DMS153 (cell line): Measurements from ENCODE around the gene ARHGAP29.

ENCODE experiments used
- DNase-seq: peaks from one replicate; lab custom pipeline; 2025; lab: John Stamatoyannopoulos, UW

The ARHGAP29 gene, protein sequence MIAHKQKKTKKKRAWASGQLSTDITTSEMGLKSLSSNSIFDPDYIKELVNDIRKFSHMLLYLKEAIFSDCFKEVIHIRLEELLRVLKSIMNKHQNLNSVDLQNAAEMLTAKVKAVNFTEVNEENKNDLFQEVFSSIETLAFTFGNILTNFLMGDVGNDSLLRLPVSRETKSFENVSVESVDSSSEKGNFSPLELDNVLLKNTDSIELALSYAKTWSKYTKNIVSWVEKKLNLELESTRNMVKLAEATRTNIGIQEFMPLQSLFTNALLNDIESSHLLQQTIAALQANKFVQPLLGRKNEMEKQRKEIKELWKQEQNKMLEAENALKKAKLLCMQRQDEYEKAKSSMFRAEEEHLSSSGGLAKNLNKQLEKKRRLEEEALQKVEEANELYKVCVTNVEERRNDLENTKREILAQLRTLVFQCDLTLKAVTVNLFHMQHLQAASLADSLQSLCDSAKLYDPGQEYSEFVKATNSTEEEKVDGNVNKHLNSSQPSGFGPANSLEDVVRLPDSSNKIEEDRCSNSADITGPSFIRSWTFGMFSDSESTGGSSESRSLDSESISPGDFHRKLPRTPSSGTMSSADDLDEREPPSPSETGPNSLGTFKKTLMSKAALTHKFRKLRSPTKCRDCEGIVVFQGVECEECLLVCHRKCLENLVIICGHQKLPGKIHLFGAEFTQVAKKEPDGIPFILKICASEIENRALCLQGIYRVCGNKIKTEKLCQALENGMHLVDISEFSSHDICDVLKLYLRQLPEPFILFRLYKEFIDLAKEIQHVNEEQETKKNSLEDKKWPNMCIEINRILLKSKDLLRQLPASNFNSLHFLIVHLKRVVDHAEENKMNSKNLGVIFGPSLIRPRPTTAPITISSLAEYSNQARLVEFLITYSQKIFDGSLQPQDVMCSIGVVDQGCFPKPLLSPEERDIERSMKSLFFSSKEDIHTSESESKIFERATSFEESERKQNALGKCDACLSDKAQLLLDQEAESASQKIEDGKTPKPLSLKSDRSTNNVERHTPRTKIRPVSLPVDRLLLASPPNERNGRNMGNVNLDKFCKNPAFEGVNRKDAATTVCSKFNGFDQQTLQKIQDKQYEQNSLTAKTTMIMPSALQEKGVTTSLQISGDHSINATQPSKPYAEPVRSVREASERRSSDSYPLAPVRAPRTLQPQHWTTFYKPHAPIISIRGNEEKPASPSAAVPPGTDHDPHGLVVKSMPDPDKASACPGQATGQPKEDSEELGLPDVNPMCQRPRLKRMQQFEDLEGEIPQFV

DNA sequence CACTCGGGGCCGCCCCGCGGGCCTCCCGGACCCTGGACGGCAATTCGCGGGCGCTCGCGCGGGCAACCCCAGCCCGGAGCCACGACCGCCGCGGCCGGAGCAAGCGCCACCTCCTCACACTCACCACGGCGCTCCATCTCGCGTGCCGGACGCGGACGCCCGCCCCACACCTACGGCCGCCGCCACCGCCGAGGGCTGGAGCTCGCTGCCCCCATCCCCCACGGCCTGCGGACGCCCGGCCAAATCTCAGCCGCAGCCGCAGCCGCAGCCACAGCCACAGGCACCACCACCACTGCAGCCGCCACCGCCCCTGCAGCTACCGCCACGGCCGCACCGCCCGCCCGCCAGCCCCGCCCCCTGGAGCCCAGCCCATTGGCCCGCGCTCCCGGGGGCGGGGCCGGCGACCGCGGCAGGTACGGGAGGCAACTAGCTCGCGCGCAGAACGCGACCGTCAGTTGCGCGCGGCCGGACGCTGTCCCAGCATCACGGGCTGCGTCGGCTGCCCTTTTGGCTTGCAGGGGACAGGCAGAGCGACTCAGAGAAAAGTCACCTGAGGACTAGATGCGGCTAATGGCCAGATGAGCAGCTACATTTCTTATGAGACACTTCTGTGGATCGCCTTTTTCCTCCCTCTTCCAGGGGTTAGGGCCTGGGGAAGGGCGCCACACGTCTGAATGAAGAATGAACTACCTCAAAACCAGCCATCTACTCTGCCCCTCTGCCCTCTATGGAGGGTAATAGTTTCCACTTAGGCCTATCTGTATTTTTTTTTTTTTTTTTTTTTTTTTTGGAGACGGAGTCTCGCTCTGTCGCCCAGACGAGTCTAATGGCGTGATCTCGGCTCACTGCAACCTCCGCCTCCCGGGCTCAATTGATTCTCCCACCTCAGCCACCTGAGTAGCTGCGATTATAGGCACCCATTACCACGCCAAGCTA, at the start of gene ARHGAP29:
Gene ARHGAP29 (minus strand): TSS at position 294 of the 936 bp plus-strand sequence. CDS start 5,973 bp downstream, outside the sequence.
- peak; percentile 65 for DNase-seq

DNA sequence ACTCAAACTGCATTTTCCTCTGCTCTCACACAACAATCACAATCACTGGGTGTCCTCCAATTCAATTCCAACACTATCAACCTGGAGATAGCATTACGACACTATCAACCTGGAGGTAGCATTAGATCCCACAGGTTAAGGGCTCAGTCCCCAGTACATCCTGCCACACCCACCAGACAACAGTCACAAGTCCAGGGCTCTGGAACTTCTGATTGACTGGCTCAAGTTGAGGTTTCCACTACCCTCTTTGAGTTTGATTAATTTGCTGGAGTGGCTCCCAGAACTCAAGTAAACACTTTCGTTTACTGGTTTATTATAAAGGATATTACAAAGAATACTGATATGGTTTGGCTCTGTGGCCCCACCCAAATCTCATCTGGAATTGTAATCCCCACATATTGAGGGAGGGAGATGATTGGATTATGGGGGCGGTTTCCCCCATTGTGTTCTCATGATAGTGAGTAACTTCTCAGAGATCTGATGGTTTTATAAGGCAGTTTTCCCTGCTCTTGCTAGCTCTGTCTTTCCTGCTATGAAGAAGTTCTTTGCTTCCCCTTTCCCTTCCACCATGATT, 49.6 kb upstream of the ARHGAP29 start:
- no peak for DNase-seq

DNA sequence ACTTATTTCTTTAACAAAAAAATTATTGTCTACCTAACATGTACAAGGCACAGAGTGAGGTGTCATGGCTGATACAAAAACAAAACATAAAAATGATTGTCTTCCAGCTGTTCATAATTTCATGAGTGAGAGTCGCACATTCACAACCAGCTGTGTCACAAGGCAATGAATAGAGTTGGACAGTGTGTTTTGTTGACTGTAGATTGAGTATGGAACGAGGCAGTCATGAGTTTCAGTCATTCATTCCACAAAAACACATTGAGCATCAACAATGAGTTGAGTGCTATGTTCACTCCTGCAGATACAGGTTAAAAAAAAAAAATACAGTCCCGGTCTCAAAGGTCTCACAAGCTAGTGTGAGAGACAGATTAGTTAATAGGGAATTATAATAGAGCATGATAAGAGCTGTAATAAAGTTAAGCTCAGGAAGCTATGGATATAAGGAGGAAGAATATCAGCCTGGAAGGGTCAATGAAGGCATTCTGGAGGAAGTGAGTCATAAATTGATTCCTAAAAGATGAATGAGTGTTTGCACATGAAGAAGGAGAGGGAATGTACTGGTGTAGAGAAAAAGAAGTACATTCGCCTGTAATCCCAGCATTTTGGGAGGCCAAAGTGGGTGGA, 47.8 kb upstream of the ARHGAP29 start:
- DNase-seq: no peak

DNA sequence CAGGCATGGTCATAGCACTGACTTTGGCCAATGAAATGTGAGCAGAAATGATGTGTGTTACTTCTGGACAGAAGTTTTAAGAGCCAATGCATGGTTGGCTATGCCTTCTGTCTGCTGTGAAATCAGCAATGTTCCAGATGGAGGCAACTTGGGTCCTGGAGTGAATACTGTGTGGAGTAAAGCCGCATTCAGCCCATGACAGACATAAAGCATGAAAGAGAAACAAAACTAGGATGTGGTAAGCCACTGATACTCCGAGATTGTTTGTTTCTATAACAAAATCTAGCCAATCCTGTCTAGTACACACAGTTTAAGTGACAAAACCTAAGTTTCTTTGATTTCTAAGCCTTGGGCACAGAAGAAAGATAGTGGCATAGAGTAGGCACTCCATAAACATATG, 47.1 kb upstream of the ARHGAP29 start:
- DNase-seq: no peak

- no peak for DNase-seq
These were observed 46.1 kb upstream of the ARHGAP29 start for GRCh38 chr1:94283462-94283861.

DNA sequence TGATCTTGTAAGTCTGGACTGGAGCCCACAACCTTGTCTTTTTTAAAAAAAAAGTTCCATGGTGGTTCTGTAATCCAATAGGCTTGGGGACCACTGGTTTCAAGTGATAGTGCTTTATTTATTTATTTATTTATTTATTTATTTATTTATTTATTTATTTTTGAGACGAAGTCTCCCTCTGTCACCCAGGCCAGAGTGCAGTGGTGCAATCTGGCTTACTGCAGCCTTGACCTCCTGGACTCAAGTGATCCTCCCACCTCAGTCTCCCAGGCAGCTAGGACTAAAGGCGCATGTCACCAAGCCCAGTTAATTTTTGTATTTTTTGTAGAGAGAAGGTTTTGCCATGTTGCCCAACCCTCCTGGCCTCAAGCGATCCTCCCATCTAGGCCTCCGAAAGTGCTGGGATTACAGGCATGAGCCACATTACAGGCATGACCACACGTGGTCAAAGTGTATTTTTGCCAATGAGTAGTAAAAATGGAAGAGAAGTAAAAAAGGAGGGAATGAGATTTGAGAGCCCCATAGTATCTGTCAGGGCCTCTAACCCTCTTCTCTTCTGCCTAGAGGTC, 44.8 kb upstream of the ARHGAP29 start:
- no peak for DNase-seq

- DNase-seq: no peak
These were observed 44.2 kb upstream of the ARHGAP29 start for GRCh38 chr1:94281361-94282142.

DNA sequence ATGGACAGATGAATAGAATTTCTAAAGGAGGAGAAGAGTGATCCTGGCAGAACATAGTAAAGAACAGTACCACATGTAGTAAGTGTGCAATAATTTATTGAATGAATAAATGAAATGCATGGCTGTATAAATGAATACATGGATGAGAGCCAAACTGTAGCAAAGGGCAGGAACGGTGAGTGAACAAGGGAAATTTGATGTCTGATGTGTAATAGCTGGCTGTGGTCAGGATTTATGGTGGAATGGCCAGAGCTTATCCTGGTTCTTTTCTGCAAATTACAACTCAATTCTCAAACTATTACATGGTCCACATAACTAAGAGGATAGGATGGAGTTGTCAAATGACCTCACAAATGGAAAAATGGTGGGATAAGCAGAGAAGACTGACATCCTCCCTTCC, 43.2 kb upstream of the ARHGAP29 start:
- no peak for DNase-seq

DNA sequence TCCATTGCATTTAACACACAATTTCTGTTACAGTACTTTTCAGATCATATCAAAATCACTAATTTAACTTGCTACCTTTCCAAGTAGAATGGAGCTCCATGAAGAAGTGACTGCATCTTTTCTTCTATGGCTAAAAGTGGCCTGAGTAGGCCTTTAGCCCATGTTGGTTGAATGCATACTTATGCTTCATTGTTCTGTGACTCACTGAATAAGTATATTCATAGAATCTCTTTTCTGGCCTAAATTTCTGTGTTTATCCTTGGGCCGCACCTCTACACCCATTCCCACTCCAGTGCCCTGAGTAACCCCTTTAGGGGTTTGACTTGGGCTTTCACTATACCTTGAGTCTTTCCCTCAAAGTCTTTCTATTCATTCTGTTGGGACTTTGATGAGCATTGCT, 42.1 kb upstream of the ARHGAP29 start:
- DNase-seq: no peak

GRCh38 chr1:94279038-94279437, 41.7 kb upstream of the ARHGAP29 start:
- no peak for DNase-seq

GRCh38 chr1:94276988-94277434, 39.6 kb upstream of the ARHGAP29 start:
- no peak for DNase-seq

DNA sequence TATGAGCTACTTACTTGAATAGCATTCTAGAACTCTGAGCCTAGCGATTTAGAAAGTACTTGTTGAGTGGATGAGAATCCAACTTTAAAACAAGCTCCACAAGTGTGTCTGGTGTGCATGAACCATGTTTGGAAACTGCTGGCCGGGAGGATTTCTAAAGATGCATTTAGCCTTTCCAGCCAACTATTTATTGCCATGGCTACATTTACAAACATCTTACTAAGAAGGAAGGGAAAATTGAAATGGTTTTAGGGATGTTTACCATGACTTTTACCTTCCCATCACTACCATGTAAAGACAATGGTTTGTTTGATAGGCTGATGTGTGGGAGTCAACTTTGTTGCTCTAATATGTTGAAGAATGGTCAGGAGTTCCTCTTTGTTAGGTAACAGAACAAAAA, 37.7 kb upstream of the ARHGAP29 start:
- no peak for DNase-seq

DNA sequence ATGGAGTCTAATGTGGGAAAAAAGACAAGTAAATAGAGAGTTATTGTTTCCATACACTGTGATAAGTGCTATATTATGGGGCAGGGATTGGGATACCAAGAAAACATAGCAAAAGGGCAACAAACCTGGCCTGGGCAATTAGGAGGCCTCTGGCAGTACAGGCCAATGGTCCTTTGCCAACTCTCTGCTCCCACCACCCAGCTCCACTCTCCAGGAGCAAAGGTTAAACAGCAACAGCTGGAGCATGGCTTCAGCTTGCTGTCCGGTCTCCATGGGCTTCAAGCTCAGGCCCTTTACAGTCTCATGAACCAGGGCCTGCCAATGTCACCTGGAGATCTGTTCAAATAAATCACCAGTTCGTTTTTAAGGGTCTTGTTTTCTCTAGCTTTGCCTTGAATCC, 37.2 kb upstream of the ARHGAP29 start:
- no peak for DNase-seq

DNA sequence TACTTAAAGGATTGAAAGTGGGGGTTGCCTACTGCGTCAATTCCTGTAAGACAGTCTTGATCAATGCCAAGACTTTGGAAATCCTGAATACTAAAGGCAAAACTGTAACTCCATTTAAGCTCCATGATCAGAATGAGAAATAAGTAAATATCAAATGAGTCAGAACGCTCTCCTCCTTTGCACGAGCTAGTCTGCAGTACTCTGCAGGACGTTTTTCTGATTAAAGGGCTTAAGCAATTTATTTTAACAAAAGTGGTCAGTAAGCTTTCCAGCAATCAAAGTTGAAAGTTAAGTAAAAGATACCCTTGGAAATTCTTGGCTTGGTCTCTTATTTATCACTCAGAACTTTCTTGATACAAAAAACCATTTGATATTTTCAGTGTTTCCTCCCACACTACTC, 35.7 kb upstream of the ARHGAP29 start:
- DNase-seq: no peak

DNA sequence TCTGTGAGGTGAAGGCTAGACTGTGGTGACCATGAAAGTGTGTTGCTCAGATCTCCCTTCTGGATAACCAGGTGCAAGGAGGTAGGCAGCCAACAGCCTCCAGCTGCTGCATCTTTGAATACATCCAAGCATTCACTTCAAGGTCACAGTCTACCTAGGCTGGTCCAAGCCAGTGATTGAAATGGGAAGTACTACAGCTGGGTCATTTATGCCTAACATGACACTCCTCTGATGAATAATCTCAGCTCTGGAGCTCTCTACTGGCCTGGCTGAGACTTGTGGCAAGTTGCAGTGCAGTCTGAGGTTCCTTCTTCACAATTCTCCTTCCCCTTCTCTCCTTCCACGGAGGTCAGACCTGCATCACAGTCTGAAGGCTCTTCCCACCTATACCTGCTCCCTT, 35.0 kb upstream of the ARHGAP29 start:
- DNase-seq: no peak

- DNase-seq: no peak
These were observed 34.0 kb upstream of the ARHGAP29 start for GRCh38 chr1:94271373-94271772.

- DNase-seq: no peak
These were observed 33.4 kb upstream of the ARHGAP29 start for GRCh38 chr1:94270801-94271203.

GRCh38 chr1:94269921-94270320, 32.5 kb upstream of the ARHGAP29 start:
- DNase-seq: no peak

GRCh38 chr1:94265906-94266305, 28.5 kb upstream of the ARHGAP29 start:
- DNase-seq: no peak
